Adrenal gland (tissue), 12 donors: Measurements from ENCODE around the gene COG7. TPM values are rescaled to one million over a fixed set of nuclear protein-coding genes. Genes with fewer than 3 reads are reported as not detected.

Source experiments
- DNase-seq, 7 donors: peaks; one replicate each; pipeline ENCODE4 v3.0.0-alpha.2; 2019 to 2020
- H3K27ac ChIP-seq, 5 donors: fragments of 200-600 bp; sonication (generic) in 4 of 5; 1 replicate in 3 of 5; 2 replicates in 2 of 5; pipeline versions ENCODE4 v1.5.1 to v1.8.0; 2016 to 2020; ENCODE audit warnings: mild to moderate bottlenecking in 1 of 5
- H3K27me3 ChIP-seq: fragments of 200-600 bp; 2 replicates; pipeline ENCODE4 v1.8.0; 2021
- H3K36me3 ChIP-seq, 2 donors: fragments of 200-600 bp; replicated peaks in 1 of 2; 1 replicate in 1 of 2; 2 replicates in 1 of 2; pipeline versions ENCODE4 v1.5.1 to v1.8.0; 2018 to 2022
- H3K4me1 ChIP-seq, 2 donors: fragments of 200-600 bp; replicated peaks in 1 of 2; 1 replicate in 1 of 2; 2 replicates in 1 of 2; pipeline versions ENCODE4 v1.5.1 to v1.8.0; 2018 to 2021
- H3K4me3 ChIP-seq, 4 donors: fragments of 200-600 bp; sonication (generic) in 3 of 4; one replicate each; pipeline ENCODE4 v1.5.1; 2016 to 2018
- H3K9me3 ChIP-seq, 3 donors: fragments of 200-600 bp; sonication (generic) in 1 of 3; replicated peaks in 1 of 3; 1 replicate in 2 of 3; 2 replicates in 1 of 3; pipeline versions ENCODE4 v1.5.1 to v1.8.0; 2016 to 2021
- POLR2A ChIP-seq, 2 donors: fragments of 450-650 bp; IDR thresholded peaks; one replicate each; pipeline ENCODE4 v1.6.1; 2017; ENCODE audit warnings: antibody characterized with exemption in 2 of 2, mild to moderate bottlenecking in 2 of 2, moderate library complexity in 1 of 2
- WGBS, 4 donors: extraction: QIAGEN DNeasy Blood & Tissue Kit in 2 of 4; methylation state at CpG; one replicate each; pipeline versions ENCODE4 v1.1.5 to v1.1.7; 2013 to 2017; 5-methylcytosine and 5-hydroxymethylcytosine counted together
- intact Hi-C, 2 donors: fragments of 100-400 bp; cut with DNase I; formaldehyde crosslinking; loops; one replicate each; pipeline versions ENCODE4 v1.14.1 to v1.15.0; 2022 to 2023
- polyA plus RNA-seq, 3 donors: library from polyadenylated mRNA; stranded (reverse); fragments of 200-250 nt in 2 of 3; fragments of 350-450 nt in 1 of 3; fragmentation: Illumina TruSeq in 1 of 3; extraction: RNeasy Lipid Tissue Mini Kit (QIAGEN cat#74804) in 1 of 3; gene quantifications; one replicate each; pipeline ENCODE4 v1.2.3, GENCODE V29; 2013 to 2014
- total RNA-seq, 9 donors: library from RNA; depleted of rRNA in 4 of 9; stranded (reverse); fragments of >200 nt in 4 of 9; fragments of 120-200 nt in 1 of 9; fragmentation: NEBNext Ultra II Directional in 1 of 9; extraction: Animal tissue kit (Norgen Biotek cat#: 25700) in 1 of 9; gene quantifications; one replicate each; pipeline versions ENCODE4 v1.1.0 to v1.2.4, GENCODE V29; 2013 to 2023
- TF ChIP-seq, protein P1 (sequence below), 6 experiments: fragments of 450-650 bp in 4 of 6; fragments of 200-600 bp in 2 of 6; sonication (generic) in 1 of 6; IDR thresholded peaks; 1 replicate in 5 of 6; 2 replicates in 1 of 6; pipeline versions ENCODE4 v1.5.1 to v1.8.0; 2016 to 2021; ENCODE audit warnings: antibody characterized with exemption in 6 of 6, mild to moderate bottlenecking in 2 of 6, moderate library complexity in 1 of 6
- donor health status: healthy with polysubstance abuse.
- donor health status: Bipolar disorder and iron deficiency.
- donor health status: DM: yes; HTN: yes; CAD: no.
- donor health status: DM: no; HTN: no; CAD: no.
- donor health status: DM: no; HTN: no; CAD: no.
- donor health status: DM: yes; HTN: yes; CAD: no.

Gene COG7
- total and polyA plus RNA-seq, 12 donors, result 10.7 to 50.1 (median 21.4) TPM

GRCh38 chr16:23389201-23389600, 63.8 kb downstream of the COG7 start:
- Histone ChIP-seq H3K4me1 (peaks cover 0 to 6% of the 10 kb centered on the region in 2 donors), H3K27ac (no peak overlapping the region), H3K4me3 (no peak overlapping the region), H3K36me3 (peaks cover 0 to 43% of the 10 kb centered on the region in 2 donors), H3K9me3 (no peaks in the 10 kb centered on the region), H3K27me3 (no peaks in the 10 kb centered on the region)
- intact Hi-C loops, result no loop called here
- TF ChIP-seq, protein P1, sequence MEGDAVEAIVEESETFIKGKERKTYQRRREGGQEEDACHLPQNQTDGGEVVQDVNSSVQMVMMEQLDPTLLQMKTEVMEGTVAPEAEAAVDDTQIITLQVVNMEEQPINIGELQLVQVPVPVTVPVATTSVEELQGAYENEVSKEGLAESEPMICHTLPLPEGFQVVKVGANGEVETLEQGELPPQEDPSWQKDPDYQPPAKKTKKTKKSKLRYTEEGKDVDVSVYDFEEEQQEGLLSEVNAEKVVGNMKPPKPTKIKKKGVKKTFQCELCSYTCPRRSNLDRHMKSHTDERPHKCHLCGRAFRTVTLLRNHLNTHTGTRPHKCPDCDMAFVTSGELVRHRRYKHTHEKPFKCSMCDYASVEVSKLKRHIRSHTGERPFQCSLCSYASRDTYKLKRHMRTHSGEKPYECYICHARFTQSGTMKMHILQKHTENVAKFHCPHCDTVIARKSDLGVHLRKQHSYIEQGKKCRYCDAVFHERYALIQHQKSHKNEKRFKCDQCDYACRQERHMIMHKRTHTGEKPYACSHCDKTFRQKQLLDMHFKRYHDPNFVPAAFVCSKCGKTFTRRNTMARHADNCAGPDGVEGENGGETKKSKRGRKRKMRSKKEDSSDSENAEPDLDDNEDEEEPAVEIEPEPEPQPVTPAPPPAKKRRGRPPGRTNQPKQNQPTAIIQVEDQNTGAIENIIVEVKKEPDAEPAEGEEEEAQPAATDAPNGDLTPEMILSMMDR (IDR thresholded peaks at IDR 0.05), result no peak
- TF ChIP-seq POLR2A (IDR thresholded peaks at IDR 0.05), result no peak
- WGBS, 4 donors, result 89 to 96% (median 93%) methylated on average over 4 to 5 of the region's 5 CpGs
- no peak for DNase-seq

DNA sequence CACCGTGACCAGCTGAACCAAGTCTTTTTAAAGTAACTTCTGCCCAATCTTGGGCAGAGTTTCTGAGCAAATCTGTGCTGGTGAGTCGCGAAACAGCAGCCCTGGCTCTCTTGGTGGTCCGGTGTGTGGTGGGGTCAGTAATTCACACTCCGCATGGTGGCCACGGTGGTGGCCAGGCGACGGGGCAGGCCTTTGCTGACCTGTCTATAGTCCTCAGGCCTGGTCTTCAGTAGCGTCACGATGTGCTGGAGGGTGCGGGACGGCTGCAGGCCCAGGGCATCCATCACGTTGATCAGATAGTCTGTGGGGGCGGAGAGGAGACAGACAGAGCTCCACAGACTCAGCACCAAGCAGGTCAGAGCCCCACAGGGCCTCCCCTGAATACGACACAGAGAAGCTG, 64.2 kb downstream of the COG7 start:
- 86 to 90% (median 88%) methylated on average over 15 of the region's 15 CpGs for WGBS, 4 donors
- no peaks in the 10 kb centered on the region for H3K9me3 ChIP-seq
- H3K36me3 ChIP-seq, result peaks cover 0 to 41% of the 10 kb centered on the region in 2 donors
- DNase-seq, result no peak
- TF ChIP-seq POLR2A (IDR thresholded peaks at IDR 0.05), result no peak
- TF ChIP-seq, protein P1 (IDR thresholded peaks at IDR 0.05), result no peak
- no peak overlapping the region for H3K27ac ChIP-seq
- H3K4me1 ChIP-seq, result peaks cover 0 to 6% of the 10 kb centered on the region in 2 donors
- no peak overlapping the region for H3K4me3 ChIP-seq
- intact Hi-C loops, result no loop called here
- no peaks in the 10 kb centered on the region for H3K27me3 ChIP-seq

DNA sequence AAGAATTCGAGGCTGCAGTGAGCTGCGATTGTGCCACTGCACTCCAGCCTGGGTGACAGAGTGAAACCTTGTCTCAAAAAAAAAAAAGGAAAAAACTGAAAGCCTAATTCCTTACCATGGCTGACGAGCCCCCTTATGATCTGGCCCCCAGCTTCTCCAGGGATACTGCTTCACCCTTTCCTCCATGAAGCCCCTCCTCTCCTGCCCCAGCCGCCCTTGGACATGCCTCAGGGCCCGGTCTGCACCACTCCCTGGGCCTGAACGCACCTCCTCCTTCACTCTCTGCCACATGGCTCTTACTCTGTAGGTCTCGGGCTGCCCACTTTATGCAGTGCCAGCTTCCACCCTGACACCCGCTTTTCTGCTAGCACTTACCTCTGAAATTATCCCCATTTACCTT, 65.3 kb downstream of the COG7 start:
- intact Hi-C loops, result no loop called here
- H3K27me3 ChIP-seq, result no peaks in the 10 kb centered on the region
- no peaks in the 10 kb centered on the region for H3K9me3 ChIP-seq
- no peaks in the 10 kb centered on the region for H3K4me1 ChIP-seq
- WGBS, 4 donors, result 82 to 91% (median 87%) methylated on average over 8 of the region's 8 CpGs
- no peak for DNase-seq
- TF ChIP-seq, protein P1 (IDR thresholded peaks at IDR 0.05), result no peak
- TF ChIP-seq POLR2A (IDR thresholded peaks at IDR 0.05), result no peak
- no peak overlapping the region for H3K27ac ChIP-seq
- peaks cover 0 to 37% of the 10 kb centered on the region in 2 donors for H3K36me3 ChIP-seq
- no peak overlapping the region for H3K4me3 ChIP-seq

GRCh38 chr16:23385441-23385840, 67.5 kb downstream of the COG7 start:
- no peak for TF ChIP-seq POLR2A (IDR thresholded peaks at IDR 0.05)
- TF ChIP-seq, protein P1 (IDR thresholded peaks at IDR 0.05), result no peak
- Histone ChIP-seq H3K4me3 (no peak overlapping the region), H3K36me3 (peaks cover 0 to 15% of the 10 kb centered on the region in 2 donors), H3K27me3 (no peaks in the 10 kb centered on the region), H3K27ac (no peak overlapping the region), H3K4me1 (no peaks in the 10 kb centered on the region), H3K9me3 (no peaks in the 10 kb centered on the region)
- no peak for DNase-seq
- WGBS, 4 donors, result 83 to 98% (median 86%) methylated on average over 5 to 15 of the region's 15 CpGs
- intact Hi-C loops, result no loop called here
